A549 (cell line): Measurements from ENCODE around the gene PTPRN2. TPM values are rescaled to one million over a fixed set of nuclear protein-coding genes. Genes with fewer than 3 reads are reported as not detected.

Experiments
- ATAC-seq, 2 experiments: fragments of 200-7000 bp in 1 of 2; fragments of >200 bp in 1 of 2; cut with Nextera tagmentation in 1 of 2; cut with Tn5 transposase in 1 of 2; 3 replicates each; pipeline versions ENCODE4 v1.8.0 to v1.9.1; 2018 to 2020; ENCODE audit warnings: mild to moderate bottlenecking in 1 of 2, moderate library complexity in 1 of 2
- CTCF ChIA-PET: fragments of 300-600 bp; sonication (Branson Sonifier 250); formaldehyde crosslinking; extraction: SDS; loops from one replicate; lab custom pipeline; 2021; ENCODE audit warnings: antibody characterized with exemption, inconsistent platforms; lab: Yijun Ruan, JAX
- POLR2A ChIA-PET: fragments of 350-600 bp; formaldehyde crosslinking; extraction: SDS; loops from one replicate; lab custom pipeline; 2021; ENCODE audit warnings: antibody characterized with exemption, inconsistent platforms; lab: Yijun Ruan, JAX
- DNase-seq, 2 experiments: peaks; one replicate each; pipeline versions ENCODE4 v3.0.0 to v3.0.0-alpha.2; 2011 to 2016; ENCODE audit warnings: low read depth in 1 of 2, low spot score in 1 of 2
- FAIRE-seq: peaks from 2 replicates; lab custom pipeline; 2011; peaks lifted over from hg19 to GRCh38; lab: Jason Lieb, UNC
- H3K27ac ChIP-seq, 2 experiments: fragments of >200 bp; sonication (Bioruptor Twin); formaldehyde crosslinking; 3 replicates each; pipeline ENCODE4 v1.5.1; 2016 to 2017
- H3K4me1 ChIP-seq: fragments of >200 bp; sonication (Bioruptor Twin); formaldehyde crosslinking; 3 replicates; pipeline ENCODE4 v1.6.1; 2016
- H3K4me2 ChIP-seq: fragments of >200 bp; sonication (Bioruptor Twin); formaldehyde crosslinking; 3 replicates; pipeline ENCODE4 v1.6.1; 2016
- H3K4me3 ChIP-seq: fragments of >200 bp; sonication (Bioruptor Twin); formaldehyde crosslinking; 3 replicates; pipeline ENCODE4 v1.5.1; 2016
- H3K9me3 ChIP-seq: fragments of >200 bp; sonication (Bioruptor Twin); formaldehyde crosslinking; 3 replicates; pipeline ENCODE4 v1.6.1; 2016
- CBX2 ChIP-seq: fragments of 200-600 bp; sonication (generic); IDR thresholded peaks from 2 replicates; pipeline ENCODE4 v1.6.1; 2016; ENCODE audit warnings: low read depth, mild to moderate bottlenecking, borderline replicate concordance
- CBX8 ChIP-seq: fragments of 200-600 bp; sonication (generic); IDR thresholded peaks from 2 replicates; pipeline ENCODE4 v1.6.1; 2016
- CHD2 ChIP-seq: fragments of 150-350 bp; IDR thresholded peaks from 2 replicates; pipeline ENCODE4 v1.6.1; 2014; ENCODE audit warnings: low read length; ENCODE audit not compliant: partially characterized antibody
- HOXA7 ChIP-seq: fragments of 250-450 bp; sonication (Bioruptor Pico); IDR thresholded peaks from 2 replicates; pipeline ENCODE4 v1.5.0; 2020; ENCODE audit warnings: mild to moderate bottlenecking, moderate library complexity
- PHF8 ChIP-seq: fragments of 200-600 bp; sonication (generic); IDR thresholded peaks from 2 replicates; pipeline ENCODE4 v1.6.1; 2016; ENCODE audit warnings: low read depth, mild to moderate bottlenecking, antibody characterized with exemption, moderate library complexity, borderline replicate concordance
- RAD21 ChIP-seq, 2 experiments: fragments of >200 bp in 1 of 2; sonication (Bioruptor Twin) in 1 of 2; formaldehyde crosslinking in 1 of 2; IDR thresholded peaks in 1 of 2; conservative IDR thresholded peaks in 1 of 2; 2 replicates in 1 of 2; 3 replicates in 1 of 2; pipeline ENCODE4 v1.6.1; 2012 to 2018; ENCODE audit warnings: inconsistent platforms in 1 of 2
- RFX5 ChIP-seq: fragments of 450-650 bp; IDR thresholded peaks from 2 replicates; pipeline ENCODE4 v1.7.1; 2014; ENCODE audit warnings: antibody characterized with exemption, mild to moderate bottlenecking, moderate library complexity
- TP53 ChIP-seq: fragments of 250-450 bp; sonication (Bioruptor Pico); IDR thresholded peaks from 2 replicates; pipeline ENCODE4 v1.5.0; 2021; ENCODE audit warnings: mild to moderate bottlenecking, moderate library complexity
- WGBS: methylation state at CpG from one replicate; pipeline ENCODE4 v1.1.6; 2017; ENCODE audit errors: missing lambda C conversion rate; 5-methylcytosine and 5-hydroxymethylcytosine counted together
- polyA plus RNA-seq, 4 experiments: library from polyadenylated mRNA; depleted of rRNA in 3 of 4; stranded (reverse); fragments of >200 nt; fragmentation: RNase III in 1 of 4; extraction: RNeasy Plus Mini Kit Qiagen cat#74134 plus additional on column Dnase treatment in 1 of 4; gene quantifications; 2 replicates in 3 of 4; 3 replicates in 1 of 4; pipeline ENCODE4 v1.2.3, GENCODE V29; 2011 to 2017
- TF ChIP-seq, protein P1 (sequence below): fragments of 200-600 bp; sonication (generic); IDR thresholded peaks from 2 replicates; pipeline ENCODE4 v1.6.1; 2016; ENCODE audit warnings: antibody characterized with exemption, mild to moderate bottlenecking, moderate library complexity
- TF ChIP-seq, protein P2 (sequence below): IDR thresholded peaks from 2 replicates; pipeline ENCODE4 v1.6.1; 2012
- TF ChIP-seq, protein P3 (sequence below): fragments of >200 bp; sonication (Bioruptor Twin); formaldehyde crosslinking; IDR thresholded peaks from 3 replicates; pipeline ENCODE4 v1.6.1; 2016
- TF ChIP-seq, protein P4 (sequence below): fragments of 150-350 bp; IDR thresholded peaks from 2 replicates; pipeline ENCODE4 v1.6.1; 2014; ENCODE audit warnings: low read depth, mild to moderate bottlenecking, low read length
- TF ChIP-seq, protein P5 (sequence below): IDR thresholded peaks from 2 replicates; pipeline ENCODE4 v1.6.1; 2012
- TF ChIP-seq, protein P6 (sequence below): IDR thresholded peaks from 2 replicates; pipeline ENCODE4 v1.6.1; 2012; ENCODE audit warnings: low read depth, borderline replicate concordance

The PTPRN2 gene
- polyA plus RNA-seq, 2 of the 4 experiments (the other 2 are of a cell fraction) = 0.41 to 1.2 TPM

DNA sequence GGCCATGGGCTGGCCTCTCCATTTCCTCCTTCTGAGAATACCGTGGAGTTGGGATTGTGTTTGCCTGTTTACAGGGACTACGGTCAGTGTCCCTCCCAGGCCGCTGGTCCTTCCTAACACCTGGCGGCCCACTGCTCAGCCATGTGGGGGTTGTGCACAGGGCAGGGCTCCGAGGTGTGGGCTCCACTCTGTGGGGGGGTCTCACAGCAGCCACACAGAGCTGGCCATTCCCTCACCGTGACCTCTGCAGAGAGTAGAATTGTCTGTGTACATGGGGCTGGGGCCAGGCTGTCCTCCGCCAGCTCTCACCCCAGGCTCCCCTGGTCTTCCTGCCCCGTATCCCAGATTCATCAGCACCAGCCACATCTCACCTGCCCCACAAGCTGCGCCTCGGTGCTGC, 60.1 kb downstream of the PTPRN2 start:
- 72% methylated on average over 5 of the region's 10 CpGs for WGBS
- ChIA-PET POLR2A (no interaction called here), CTCF (interaction anchor here (0.7 to 1.1 kb wide), 2 partner anchors 13 to 616 kb away, joined by 3 to 4 read pairs; no protein-coding TSS in a partner anchor)
- H3K9me3 ChIP-seq = peaks cover 10% of the 10 kb centered on the region; the same call in 2 of the 3 replicates
- DNase-seq (no peak), ATAC-seq (no peak), FAIRE-seq (no peak)
- no peaks in the 10 kb centered on the region for H3K4me1 ChIP-seq
- no peak overlapping the region for H3K4me3 ChIP-seq
- H3K4me2 ChIP-seq = no peak overlapping the region
- TF ChIP-seq, protein P1, sequence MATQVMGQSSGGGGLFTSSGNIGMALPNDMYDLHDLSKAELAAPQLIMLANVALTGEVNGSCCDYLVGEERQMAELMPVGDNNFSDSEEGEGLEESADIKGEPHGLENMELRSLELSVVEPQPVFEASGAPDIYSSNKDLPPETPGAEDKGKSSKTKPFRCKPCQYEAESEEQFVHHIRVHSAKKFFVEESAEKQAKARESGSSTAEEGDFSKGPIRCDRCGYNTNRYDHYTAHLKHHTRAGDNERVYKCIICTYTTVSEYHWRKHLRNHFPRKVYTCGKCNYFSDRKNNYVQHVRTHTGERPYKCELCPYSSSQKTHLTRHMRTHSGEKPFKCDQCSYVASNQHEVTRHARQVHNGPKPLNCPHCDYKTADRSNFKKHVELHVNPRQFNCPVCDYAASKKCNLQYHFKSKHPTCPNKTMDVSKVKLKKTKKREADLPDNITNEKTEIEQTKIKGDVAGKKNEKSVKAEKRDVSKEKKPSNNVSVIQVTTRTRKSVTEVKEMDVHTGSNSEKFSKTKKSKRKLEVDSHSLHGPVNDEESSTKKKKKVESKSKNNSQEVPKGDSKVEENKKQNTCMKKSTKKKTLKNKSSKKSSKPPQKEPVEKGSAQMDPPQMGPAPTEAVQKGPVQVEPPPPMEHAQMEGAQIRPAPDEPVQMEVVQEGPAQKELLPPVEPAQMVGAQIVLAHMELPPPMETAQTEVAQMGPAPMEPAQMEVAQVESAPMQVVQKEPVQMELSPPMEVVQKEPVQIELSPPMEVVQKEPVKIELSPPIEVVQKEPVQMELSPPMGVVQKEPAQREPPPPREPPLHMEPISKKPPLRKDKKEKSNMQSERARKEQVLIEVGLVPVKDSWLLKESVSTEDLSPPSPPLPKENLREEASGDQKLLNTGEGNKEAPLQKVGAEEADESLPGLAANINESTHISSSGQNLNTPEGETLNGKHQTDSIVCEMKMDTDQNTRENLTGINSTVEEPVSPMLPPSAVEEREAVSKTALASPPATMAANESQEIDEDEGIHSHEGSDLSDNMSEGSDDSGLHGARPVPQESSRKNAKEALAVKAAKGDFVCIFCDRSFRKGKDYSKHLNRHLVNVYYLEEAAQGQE = no peak
- TF ChIP-seq PHF8 (no peak), CBX8 (no peak), RFX5 (no peak)
- TF ChIP-seq, protein P2, sequence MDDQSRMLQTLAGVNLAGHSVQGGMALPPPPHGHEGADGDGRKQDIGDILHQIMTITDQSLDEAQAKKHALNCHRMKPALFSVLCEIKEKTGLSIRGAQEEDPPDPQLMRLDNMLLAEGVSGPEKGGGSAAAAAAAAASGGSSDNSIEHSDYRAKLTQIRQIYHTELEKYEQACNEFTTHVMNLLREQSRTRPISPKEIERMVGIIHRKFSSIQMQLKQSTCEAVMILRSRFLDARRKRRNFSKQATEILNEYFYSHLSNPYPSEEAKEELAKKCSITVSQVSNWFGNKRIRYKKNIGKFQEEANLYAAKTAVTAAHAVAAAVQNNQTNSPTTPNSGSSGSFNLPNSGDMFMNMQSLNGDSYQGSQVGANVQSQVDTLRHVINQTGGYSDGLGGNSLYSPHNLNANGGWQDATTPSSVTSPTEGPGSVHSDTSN = no peak
- H3K27ac ChIP-seq = no peak overlapping the region

DNA sequence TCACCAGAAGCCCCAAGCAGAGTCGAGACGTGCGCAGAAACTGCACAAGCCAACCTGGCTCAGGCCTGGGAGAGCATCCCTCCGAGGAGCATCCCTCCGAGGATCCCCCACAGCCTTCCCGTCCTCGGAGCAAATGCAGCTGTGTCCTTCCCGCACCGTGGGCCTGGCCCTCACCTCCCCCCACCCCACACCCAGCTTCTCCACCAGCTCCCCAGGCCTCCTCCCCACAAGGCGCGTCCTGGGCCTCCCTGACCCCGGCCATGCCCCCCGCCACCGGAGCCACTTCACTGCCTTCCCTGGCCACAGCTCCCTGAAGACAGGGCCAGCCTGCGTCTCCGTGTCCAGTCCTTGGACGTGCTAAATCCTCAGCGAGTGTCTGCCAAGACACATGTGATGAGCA, 60.6 kb downstream of the PTPRN2 start:
- Histone ChIP-seq H3K4me2 (no peak overlapping the region), H3K4me3 (no peak overlapping the region), H3K27ac (no peak overlapping the region), H3K9me3 (peaks cover 12% of the 10 kb centered on the region; the same call in 2 of the 3 replicates), H3K4me1 (no peaks in the 10 kb centered on the region)
- TF ChIP-seq, protein P3, sequence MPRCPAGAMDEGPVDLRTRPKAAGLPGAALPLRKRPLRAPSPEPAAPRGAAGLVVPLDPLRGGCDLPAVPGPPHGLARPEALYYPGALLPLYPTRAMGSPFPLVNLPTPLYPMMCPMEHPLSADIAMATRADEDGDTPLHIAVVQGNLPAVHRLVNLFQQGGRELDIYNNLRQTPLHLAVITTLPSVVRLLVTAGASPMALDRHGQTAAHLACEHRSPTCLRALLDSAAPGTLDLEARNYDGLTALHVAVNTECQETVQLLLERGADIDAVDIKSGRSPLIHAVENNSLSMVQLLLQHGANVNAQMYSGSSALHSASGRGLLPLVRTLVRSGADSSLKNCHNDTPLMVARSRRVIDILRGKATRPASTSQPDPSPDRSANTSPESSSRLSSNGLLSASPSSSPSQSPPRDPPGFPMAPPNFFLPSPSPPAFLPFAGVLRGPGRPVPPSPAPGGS = no peak
- TF ChIP-seq, protein P4, sequence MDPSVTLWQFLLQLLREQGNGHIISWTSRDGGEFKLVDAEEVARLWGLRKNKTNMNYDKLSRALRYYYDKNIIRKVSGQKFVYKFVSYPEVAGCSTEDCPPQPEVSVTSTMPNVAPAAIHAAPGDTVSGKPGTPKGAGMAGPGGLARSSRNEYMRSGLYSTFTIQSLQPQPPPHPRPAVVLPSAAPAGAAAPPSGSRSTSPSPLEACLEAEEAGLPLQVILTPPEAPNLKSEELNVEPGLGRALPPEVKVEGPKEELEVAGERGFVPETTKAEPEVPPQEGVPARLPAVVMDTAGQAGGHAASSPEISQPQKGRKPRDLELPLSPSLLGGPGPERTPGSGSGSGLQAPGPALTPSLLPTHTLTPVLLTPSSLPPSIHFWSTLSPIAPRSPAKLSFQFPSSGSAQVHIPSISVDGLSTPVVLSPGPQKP = no peak
- TF ChIP-seq, protein P5, sequence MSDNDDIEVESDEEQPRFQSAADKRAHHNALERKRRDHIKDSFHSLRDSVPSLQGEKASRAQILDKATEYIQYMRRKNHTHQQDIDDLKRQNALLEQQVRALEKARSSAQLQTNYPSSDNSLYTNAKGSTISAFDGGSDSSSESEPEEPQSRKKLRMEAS = no peak
- ATAC-seq (no peak), FAIRE-seq (no peak), DNase-seq (no peak)
- ChIA-PET POLR2A (no interaction called here), CTCF (interaction anchor here (0.7 kb wide), 1 partner anchor 13 kb away, joined by 4 read pairs; no protein-coding TSS in a partner anchor)
- WGBS = 69% methylated on average over 16 of the region's 18 CpGs

DNA sequence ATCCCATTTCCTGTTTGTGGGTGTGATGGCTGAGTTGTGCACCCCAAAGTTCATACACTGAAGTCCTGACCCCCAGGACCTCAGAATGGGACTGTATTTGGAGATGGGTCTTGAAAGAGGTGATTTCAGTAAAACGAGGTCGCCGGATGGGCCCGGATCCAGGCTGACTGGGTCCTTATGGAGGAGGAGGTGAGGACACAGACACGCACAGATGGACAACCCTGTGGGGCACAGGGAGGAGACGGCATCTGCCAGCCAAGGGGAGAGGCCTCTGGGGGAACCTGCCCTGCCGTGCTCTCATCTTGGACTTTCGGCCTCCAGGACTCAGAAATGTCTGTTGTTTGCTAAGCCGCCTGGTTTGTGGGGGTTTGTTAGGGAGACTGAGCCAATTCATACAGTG, 61.1 kb downstream of the PTPRN2 start:
- H3K9me3 ChIP-seq = peaks cover 12% of the 10 kb centered on the region
- ChIA-PET CTCF (no interaction called here), POLR2A (no interaction called here)
- no peaks in the 10 kb centered on the region for H3K4me1 ChIP-seq
- no peak overlapping the region for H3K4me3 ChIP-seq
- TF ChIP-seq CHD2 (no peak), HOXA7 (no peak), TP53 (CRISPR knock-in tag) (no peak), RAD21 (conservative IDR thresholded peaks at IDR 0.05 in 1 of 2, IDR thresholded peaks at IDR 0.05 in 1 of 2) (no peak), CBX2 (no peak)
- TF ChIP-seq, protein P6, sequence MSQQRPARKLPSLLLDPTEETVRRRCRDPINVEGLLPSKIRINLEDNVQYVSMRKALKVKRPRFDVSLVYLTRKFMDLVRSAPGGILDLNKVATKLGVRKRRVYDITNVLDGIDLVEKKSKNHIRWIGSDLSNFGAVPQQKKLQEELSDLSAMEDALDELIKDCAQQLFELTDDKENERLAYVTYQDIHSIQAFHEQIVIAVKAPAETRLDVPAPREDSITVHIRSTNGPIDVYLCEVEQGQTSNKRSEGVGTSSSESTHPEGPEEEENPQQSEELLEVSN = no peak
- no peak for ATAC-seq
- no peak for FAIRE-seq
- DNase-seq = no peak
- 75% methylated on average over 9 of the region's 9 CpGs for WGBS
- no peak overlapping the region for H3K4me2 ChIP-seq
- H3K27ac ChIP-seq = no peak overlapping the region
